GM12878 (cell line): Measurements from ENCODE around the gene APCS. TPM values are rescaled to one million over a fixed set of nuclear protein-coding genes. Genes with fewer than 3 reads are reported as not detected.

ENCODE experiments used
- ATAC-seq: fragments of 200-7000 bp; cut with Tn5 transposase; 3 replicates; pipeline ENCODE4 v1.9.1; 2020; ENCODE audit warnings: mild to moderate bottlenecking, moderate library complexity
- Bru-seq: library from RNA; stranded (reverse); fragments of 400-500 nt; gene quantifications from one replicate; lab custom pipeline; 2021; lab: Mats Ljungman, UMichigan
- BruChase-seq, 2 experiments: library from RNA; stranded (reverse); fragments of 400-500 nt; gene quantifications; one replicate each; lab custom pipeline; 2021; lab: Mats Ljungman, UMichigan
- BruUV-seq: library from RNA; stranded (reverse); fragments of 400-500 nt; replicated peaks from 2 replicates; lab custom pipeline; 2021; lab: Mats Ljungman, UMichigan
- CTCF ChIA-PET: fragments of 300-600 bp; sonication (Branson Sonifier 250); formaldehyde crosslinking; extraction: SDS; loops from one replicate; lab custom pipeline; 2021; ENCODE audit warnings: inconsistent platforms; lab: Yijun Ruan, JAX
- POLR2A ChIA-PET: fragments of 350-600 bp; formaldehyde crosslinking; extraction: SDS; loops from one replicate; lab custom pipeline; 2021; ENCODE audit warnings: inconsistent platforms; lab: Charles Lee
- RAD21 ChIA-PET: fragments of 300-600 bp; sonication (Branson Sonifier 250); formaldehyde crosslinking; loops from one replicate; lab custom pipeline; 2023; ENCODE audit warnings: antibody characterized with exemption; ENCODE audit not compliant: unreplicated experiment; lab: Charles Lee
- SMC1A ChIA-PET: fragments of 300-600 bp; sonication (Branson Sonifier 250); formaldehyde crosslinking; loops from one replicate; lab custom pipeline; 2023; ENCODE audit not compliant: unreplicated experiment, uncharacterized antibody; lab: Charles Lee
- DNase-seq: peaks from one replicate; pipeline ENCODE4 v3.0.0-alpha.2; 2011; ENCODE audit warnings: low read depth, low spot score
- FAIRE-seq: peaks from 3 replicates; lab custom pipeline; 2011; peaks lifted over from hg19 to GRCh38; lab: Jason Lieb, UNC
- H2AFZ ChIP-seq: 2 replicates; pipeline ENCODE4 v1.6.0; 2011; ENCODE audit warnings: low read depth, low read length, control low read depth; ENCODE audit not compliant: control insufficient read depth
- H3K27ac ChIP-seq: 2 replicates; pipeline ENCODE4 v1.5.1; 2011; ENCODE audit warnings: control low read depth; ENCODE audit not compliant: control insufficient read depth, insufficient read depth
- H3K27me3 ChIP-seq, 2 experiments: replicated peaks in 1 of 2; 2 replicates each; pipeline versions ENCODE4 v1.6.0 to v1.6.1; 2011; ENCODE audit warnings: low read length in 1 of 2; ENCODE audit not compliant: control insufficient read depth in 2 of 2, insufficient read depth in 2 of 2
- H3K36me3 ChIP-seq, 2 experiments: 2 replicates each; pipeline ENCODE4 v1.5.1; 2011; ENCODE audit warnings: low read length in 1 of 2; ENCODE audit not compliant: control insufficient read depth in 2 of 2, insufficient read depth in 2 of 2
- H3K4me1 ChIP-seq: 2 replicates; pipeline ENCODE4 v1.6.1; 2011; ENCODE audit warnings: mild to moderate bottlenecking, low read length, moderate library complexity, mixed read lengths; ENCODE audit not compliant: control insufficient read depth, insufficient read depth
- H3K4me2 ChIP-seq: 2 replicates; pipeline ENCODE4 v1.6.0; 2011; ENCODE audit warnings: control low read depth; ENCODE audit not compliant: control insufficient read depth, insufficient read depth
- H3K4me3 ChIP-seq: fragments of 200-600 bp; sonication (generic); 2 replicates; pipeline ENCODE4 v1.5.1; 2016
- H3K79me2 ChIP-seq: 2 replicates; pipeline ENCODE4 v1.6.0; 2011; ENCODE audit warnings: low read length; ENCODE audit not compliant: control insufficient read depth, insufficient read depth
- H3K9ac ChIP-seq: 2 replicates; pipeline ENCODE4 v1.8.0; 2011; ENCODE audit warnings: low read length, control low read depth, mixed read lengths; ENCODE audit not compliant: control insufficient read depth, insufficient read depth
- H3K9me3 ChIP-seq: replicated peaks from 3 replicates; pipeline ENCODE4 v1.5.1; 2011; ENCODE audit warnings: mild to moderate bottlenecking, low read length; ENCODE audit not compliant: control insufficient read depth, insufficient read depth
- H4K20me1 ChIP-seq: 2 replicates; pipeline ENCODE4 v1.6.0; 2011; ENCODE audit not compliant: control insufficient read depth, insufficient read depth
- CBX3 ChIP-seq: fragments of 200-600 bp; sonication (generic); IDR thresholded peaks from 2 replicates; pipeline ENCODE4 v1.6.1; 2016; ENCODE audit warnings: low read depth, borderline replicate concordance
- WGBS: methylation state at CpG from one replicate; pipeline ENCODE4 v1.1.6; 2016; ENCODE audit warnings: low lambda C conversion rate; ENCODE audit not compliant: insufficient replicate concordance, insufficient coverage; ENCODE audit errors: missing lambda C conversion rate; 5-methylcytosine and 5-hydroxymethylcytosine counted together
- in situ Hi-C: fragments of 300-500 bp; cut with MboI; formaldehyde crosslinking; loops from 9 replicates; pipeline ENCODE4 v1.14.3; 2018; ENCODE audit warnings: mixed read lengths
- intact Hi-C: fragments of 100-400 bp; cut with micrococcal nuclease; formaldehyde crosslinking; loops from one replicate; pipeline ENCODE4 v1.14.2; 2022; ENCODE audit not compliant: unreplicated experiment
- long read RNA-seq, 2 experiments: library from polyadenylated mRNA; unstranded; transcript quantifications; one replicate each; pipeline ENCODE4 v2.0.0, GENCODE V29; 2019 to 2020
- polyA minus RNA-seq, 3 experiments: library from RNA; depleted of rRNA, polyadenylated mRNA; stranded (reverse); fragments of >200 nt; gene quantifications; 2 replicates each; pipeline ENCODE4 v1.2.3, GENCODE V29; 2011
- polyA plus RNA-seq, 11 experiments: library from polyadenylated mRNA; depleted of rRNA in 4 of 11; unstranded in 6 of 11; stranded (reverse) in 5 of 11; fragments of >200 nt; fragmentation: Nextera tagmentation in 4 of 11; fragmentation: Illumina TruSeq in 1 of 11; extraction: Ambion mirVana in 4 of 11; extraction: Trizol in 1 of 11; gene quantifications; 1 replicate in 1 of 11; 2 replicates in 10 of 11; pipeline versions ENCODE4 v1.2.1 to v1.2.3, GENCODE V29; 2011 to 2016; ENCODE audit warnings: inconsistent platforms in 2 of 11, missing spikeins in 2 of 11, low read depth in 1 of 11
- total RNA-seq, 4 experiments: library from RNA; depleted of rRNA in 3 of 4; stranded (reverse); fragments of >200 nt in 3 of 4; fragmentation: Illumina TruSeq in 1 of 4; extraction: Trizol in 1 of 4; gene quantifications; 2 replicates each; pipeline versions ENCODE4 v1.2.1 to v1.2.3, GENCODE V29; 2013 to 2021
- TF ChIP-seq, protein P1 (sequence below): fragments of 450-650 bp; formaldehyde crosslinking; IDR thresholded peaks from 2 replicates; pipeline ENCODE4 v1.4.0; 2020; ENCODE audit warnings: mild to moderate bottlenecking, moderate library complexity

APCS gene, protein sequence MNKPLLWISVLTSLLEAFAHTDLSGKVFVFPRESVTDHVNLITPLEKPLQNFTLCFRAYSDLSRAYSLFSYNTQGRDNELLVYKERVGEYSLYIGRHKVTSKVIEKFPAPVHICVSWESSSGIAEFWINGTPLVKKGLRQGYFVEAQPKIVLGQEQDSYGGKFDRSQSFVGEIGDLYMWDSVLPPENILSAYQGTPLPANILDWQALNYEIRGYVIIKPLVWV
- total RNA-seq (2013; cell fraction: nucleolus; rRNA removed) = not detected in 2 replicates
- total RNA-seq (2014; rRNA removed) = not detected in 2 replicates
- total RNA-seq (2014; rRNA removed; fragmentation: Illumina TruSeq; extraction: Trizol) = not detected in 2 replicates
- total RNA-seq (2021) = 0.23 and 0.45 TPM in 2 replicates
- not detected for polyA plus RNA-seq (2011; ENCODE audit: low read depth)
- polyA plus RNA-seq (2011; rRNA removed) = not detected in 2 replicates
- polyA plus RNA-seq (2011; cell fraction: cytosol; rRNA removed) = not detected in 2 replicates
- not detected in 2 replicates for polyA plus RNA-seq (2011; cell fraction: nucleus; rRNA removed)
- not detected in 2 replicates for polyA plus RNA-seq (2012)
- not detected in 2 replicates for polyA plus RNA-seq (2014; fragmentation: Illumina TruSeq; extraction: Trizol)
- polyA plus RNA-seq (2014; fragmentation: Nextera tagmentation; extraction: Ambion mirVana) = not detected
- polyA plus RNA-seq (2014; rRNA removed) = not detected in 2 replicates
- polyA plus RNA-seq (2016; fragmentation: Nextera tagmentation; extraction: Ambion mirVana) = not detected
- polyA minus RNA-seq (2011; rRNA and poly(A)+ RNA removed) = not detected in 2 replicates
- not detected in 2 replicates for polyA minus RNA-seq (2011; cell fraction: cytosol; rRNA and poly(A)+ RNA removed)
- not detected in 2 replicates for polyA minus RNA-seq (2011; cell fraction: nucleus; rRNA and poly(A)+ RNA removed)
- Bru-seq, nascent RNA = not detected
- not detected for BruChase-seq, experiment 1, labeled RNA remaining after a 6-hour chase
- BruChase-seq, experiment 2, labeled RNA remaining after a 2-hour chase = not detected
- long read RNA-seq, experiment 1 = 0 reads
- long read RNA-seq, experiment 2 = 0 reads

DNA sequence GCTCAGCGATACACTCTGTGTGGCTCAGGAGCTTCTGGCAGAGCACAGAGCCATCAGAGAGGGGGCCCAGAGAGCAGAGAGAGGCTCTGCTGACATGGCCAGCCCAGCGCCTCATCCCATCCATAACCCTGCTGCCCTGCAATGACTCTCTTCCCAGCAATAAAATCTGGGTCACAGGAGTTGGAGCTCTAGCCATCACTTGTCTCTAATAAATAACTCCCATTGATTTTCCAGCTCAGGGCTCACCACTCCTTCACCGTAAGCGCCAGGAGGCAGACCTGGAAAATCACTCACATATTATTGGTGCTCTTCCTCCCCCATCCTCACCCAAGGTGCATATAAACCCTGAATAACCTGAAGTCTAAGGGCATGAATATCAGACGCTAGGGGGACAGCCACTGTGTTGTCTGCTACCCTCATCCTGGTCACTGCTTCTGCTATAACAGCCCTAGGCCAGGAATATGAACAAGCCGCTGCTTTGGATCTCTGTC, at the start of gene APCS:
Gene APCS (plus strand): TSS at position 366 of the 491 bp plus-strand sequence. CDS start 96 bp downstream, at position 462.
- ChIA-PET RAD21 (no interaction called here), SMC1A (no interaction called here), POLR2A (no interaction called here), CTCF (interaction anchor here (0.5 kb wide), 1 partner anchor 324 kb away, joined by 3 read pairs; no protein-coding TSS in a partner anchor)
- Histone ChIP-seq H3K9ac (no peak within 1 kb of the TSS), H3K36me3 (no peaks in the 10 kb centered on the region), H3K79me2 (no peaks in the 10 kb centered on the region), H3K4me3 (no peak within 1 kb of the TSS), H3K9me3 (no peaks in the 10 kb centered on the region), H4K20me1 (no peaks in the 10 kb centered on the region), H3K27me3 (no peaks in the 10 kb centered on the region), H3K27ac (no peak within 1 kb of the TSS), H3K4me2 (no peak within 1 kb of the TSS), H3K4me1 (no peaks in the 10 kb centered on the region), H2AFZ (no peak within 1 kb of the TSS)
- TF ChIP-seq CBX3 = no peak
- TF ChIP-seq, protein P1, sequence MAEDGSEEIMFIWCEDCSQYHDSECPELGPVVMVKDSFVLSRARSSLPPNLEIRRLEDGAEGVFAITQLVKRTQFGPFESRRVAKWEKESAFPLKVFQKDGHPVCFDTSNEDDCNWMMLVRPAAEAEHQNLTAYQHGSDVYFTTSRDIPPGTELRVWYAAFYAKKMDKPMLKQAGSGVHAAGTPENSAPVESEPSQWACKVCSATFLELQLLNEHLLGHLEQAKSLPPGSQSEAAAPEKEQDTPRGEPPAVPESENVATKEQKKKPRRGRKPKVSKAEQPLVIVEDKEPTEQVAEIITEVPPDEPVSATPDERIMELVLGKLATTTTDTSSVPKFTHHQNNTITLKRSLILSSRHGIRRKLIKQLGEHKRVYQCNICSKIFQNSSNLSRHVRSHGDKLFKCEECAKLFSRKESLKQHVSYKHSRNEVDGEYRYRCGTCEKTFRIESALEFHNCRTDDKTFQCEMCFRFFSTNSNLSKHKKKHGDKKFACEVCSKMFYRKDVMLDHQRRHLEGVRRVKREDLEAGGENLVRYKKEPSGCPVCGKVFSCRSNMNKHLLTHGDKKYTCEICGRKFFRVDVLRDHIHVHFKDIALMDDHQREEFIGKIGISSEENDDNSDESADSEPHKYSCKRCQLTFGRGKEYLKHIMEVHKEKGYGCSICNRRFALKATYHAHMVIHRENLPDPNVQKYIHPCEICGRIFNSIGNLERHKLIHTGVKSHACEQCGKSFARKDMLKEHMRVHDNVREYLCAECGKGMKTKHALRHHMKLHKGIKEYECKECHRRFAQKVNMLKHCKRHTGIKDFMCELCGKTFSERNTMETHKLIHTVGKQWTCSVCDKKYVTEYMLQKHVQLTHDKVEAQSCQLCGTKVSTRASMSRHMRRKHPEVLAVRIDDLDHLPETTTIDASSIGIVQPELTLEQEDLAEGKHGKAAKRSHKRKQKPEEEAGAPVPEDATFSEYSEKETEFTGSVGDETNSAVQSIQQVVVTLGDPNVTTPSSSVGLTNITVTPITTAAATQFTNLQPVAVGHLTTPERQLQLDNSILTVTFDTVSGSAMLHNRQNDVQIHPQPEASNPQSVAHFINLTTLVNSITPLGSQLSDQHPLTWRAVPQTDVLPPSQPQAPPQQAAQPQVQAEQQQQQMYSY = no peak
- intact Hi-C loops = no loop called here
- FAIRE-seq (no peak), ATAC-seq (no peak), DNase-seq (no peak)
- in situ Hi-C loops = no loop called here
- no TSS peak for BruUV-seq
- 55% methylated on average over 6 of the region's 6 CpGs for WGBS
